Measurements from ENCODE around the gene FEN1.

FEN1 gene

DNA sequence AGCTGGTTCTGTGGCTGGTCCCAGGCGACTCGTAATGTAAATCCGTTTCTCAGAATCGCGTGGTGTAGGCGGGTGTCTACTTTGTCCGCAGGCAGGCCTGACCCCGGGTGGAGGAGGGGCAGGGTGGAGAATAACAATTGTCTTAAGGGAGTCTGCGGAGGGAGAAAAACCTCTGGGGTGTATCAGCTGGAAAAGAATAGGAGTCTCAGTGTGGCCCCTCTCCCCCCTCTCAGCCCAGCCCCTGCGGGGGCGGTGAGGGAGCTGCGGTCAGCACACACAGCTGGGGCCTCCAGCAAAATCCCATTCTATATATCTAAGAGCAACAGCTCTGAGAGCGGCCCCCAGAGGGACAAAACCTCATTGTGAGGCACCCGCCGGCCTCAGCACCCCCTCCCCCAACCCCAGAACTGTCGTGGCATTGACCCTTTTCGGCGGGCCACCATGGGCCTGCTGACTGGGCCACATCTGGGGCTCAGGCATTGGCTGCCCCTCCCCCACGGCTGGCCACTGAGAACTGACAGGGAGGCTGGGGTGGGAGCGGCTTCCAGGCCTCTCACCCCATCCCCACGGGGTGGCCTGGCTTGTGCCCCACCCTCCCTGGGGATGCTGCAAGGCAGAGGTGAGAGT, 43.0 kb upstream of the FEN1 start:
- no peak for TF ChIP-seq EP300 (IDR thresholded peaks at IDR 0.05; ENCODE audit: borderline replicate concordance)
- no peak for TF ChIP-seq TCF12 (IDR thresholded peaks at IDR 0.05; ENCODE audit: low read depth)
- no peak for TF ChIP-seq FOXM1 (IDR thresholded peaks at IDR 0.05; ENCODE audit: borderline replicate concordance, low read depth)
- TF ChIP-seq TAF1 (IDR thresholded peaks at IDR 0.05; ENCODE audit: low read depth): no peak
- no peak for TF ChIP-seq CEBPB (IDR thresholded peaks at IDR 0.05)
- no peak for TF ChIP-seq CREB1 (IDR thresholded peaks at IDR 0.05; ENCODE audit: low read depth)
- no peak for TF ChIP-seq MAX (IDR thresholded peaks at IDR 0.05)
- TF ChIP-seq ZBTB7A (IDR thresholded peaks at IDR 0.05; ENCODE audit: low read depth): no peak
- TF ChIP-seq, protein P1, sequence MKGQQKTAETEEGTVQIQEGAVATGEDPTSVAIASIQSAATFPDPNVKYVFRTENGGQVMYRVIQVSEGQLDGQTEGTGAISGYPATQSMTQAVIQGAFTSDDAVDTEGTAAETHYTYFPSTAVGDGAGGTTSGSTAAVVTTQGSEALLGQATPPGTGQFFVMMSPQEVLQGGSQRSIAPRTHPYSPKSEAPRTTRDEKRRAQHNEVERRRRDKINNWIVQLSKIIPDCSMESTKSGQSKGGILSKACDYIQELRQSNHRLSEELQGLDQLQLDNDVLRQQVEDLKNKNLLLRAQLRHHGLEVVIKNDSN (IDR thresholded peaks at IDR 0.05): no peak
- TF ChIP-seq EGR1 (IDR thresholded peaks at IDR 0.05): no peak
- no peak for TF ChIP-seq TEAD4 (IDR thresholded peaks at IDR 0.05)
- TF ChIP-seq RAD21 (IDR thresholded peaks at IDR 0.05; ENCODE audit: low read depth): no peak
- TF ChIP-seq REST (IDR thresholded peaks at IDR 0.05; ENCODE audit: low read depth): no peak
- no peak for TF ChIP-seq NFIC (IDR thresholded peaks at IDR 0.05)
- no peak for TF ChIP-seq YY1 (IDR thresholded peaks at IDR 0.05; ENCODE audit: low read depth)

DNA sequence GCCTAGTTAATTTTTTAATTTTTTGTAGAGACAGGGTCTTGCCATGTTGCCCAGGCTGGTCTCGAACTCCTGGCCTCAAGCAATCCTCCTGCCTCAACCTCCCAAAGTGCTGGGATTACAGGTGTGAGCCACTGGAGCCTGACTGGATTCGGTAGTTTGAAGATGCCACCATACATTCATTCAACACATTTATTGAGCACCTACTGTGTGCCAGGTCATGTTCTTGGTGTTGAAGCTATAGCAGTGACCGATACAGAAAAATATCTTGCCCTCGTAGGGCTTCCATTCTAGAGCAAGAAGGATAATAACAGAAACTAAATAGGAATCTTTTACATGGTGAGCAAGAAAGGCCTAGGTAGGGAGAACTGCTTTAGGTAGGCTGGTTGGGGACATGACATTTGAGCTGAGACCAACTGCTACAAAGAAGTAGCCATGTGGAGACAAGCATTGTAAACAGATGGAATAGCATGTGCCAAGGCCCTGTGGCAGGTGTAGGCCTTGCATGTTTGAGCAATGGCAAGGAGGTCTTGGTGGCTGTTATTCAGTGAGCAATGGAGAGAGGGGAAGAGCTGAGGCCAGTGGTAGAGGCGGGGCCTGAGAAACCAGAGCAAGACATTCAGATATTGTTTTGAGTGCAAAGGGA, 42.0 kb upstream of the FEN1 start:
- TF ChIP-seq TEAD4 (IDR thresholded peaks at IDR 0.05) (no peak), NFIC (IDR thresholded peaks at IDR 0.05) (no peak), TCF12 (IDR thresholded peaks at IDR 0.05; ENCODE audit: low read depth) (no peak), RAD21 (IDR thresholded peaks at IDR 0.05; ENCODE audit: low read depth) (no peak), ZBTB7A (IDR thresholded peaks at IDR 0.05; ENCODE audit: low read depth) (no peak), CEBPB (IDR thresholded peaks at IDR 0.05) (no peak), TAF1 (IDR thresholded peaks at IDR 0.05; ENCODE audit: low read depth) (no peak)

GRCh38 chr11:61751384-61751783, 41.3 kb upstream of the FEN1 start:
- TF ChIP-seq REST (IDR thresholded peaks at IDR 0.05; ENCODE audit: low read depth): no peak
- no peak for TF ChIP-seq TAF1 (IDR thresholded peaks at IDR 0.05; ENCODE audit: low read depth)
- no peak for TF ChIP-seq EP300 (IDR thresholded peaks at IDR 0.05; ENCODE audit: borderline replicate concordance)
- no peak for TF ChIP-seq TCF12 (IDR thresholded peaks at IDR 0.05; ENCODE audit: low read depth)
- no peak for TF ChIP-seq CEBPB (IDR thresholded peaks at IDR 0.05)
- TF ChIP-seq NFIC (IDR thresholded peaks at IDR 0.05): no peak
- no peak for TF ChIP-seq TEAD4 (IDR thresholded peaks at IDR 0.05)
- TF ChIP-seq YY1 (IDR thresholded peaks at IDR 0.05; ENCODE audit: low read depth): no peak
- TF ChIP-seq FOXM1 (IDR thresholded peaks at IDR 0.05; ENCODE audit: borderline replicate concordance, low read depth): no peak
- no peak for TF ChIP-seq EGR1 (IDR thresholded peaks at IDR 0.05)
- TF ChIP-seq MAX (IDR thresholded peaks at IDR 0.05): no peak
- TF ChIP-seq CREB1 (IDR thresholded peaks at IDR 0.05; ENCODE audit: low read depth): no peak
- no peak for TF ChIP-seq RAD21 (IDR thresholded peaks at IDR 0.05; ENCODE audit: low read depth)
- TF ChIP-seq, protein P1 (IDR thresholded peaks at IDR 0.05): no peak
- TF ChIP-seq ZBTB7A (IDR thresholded peaks at IDR 0.05; ENCODE audit: low read depth): no peak

DNA sequence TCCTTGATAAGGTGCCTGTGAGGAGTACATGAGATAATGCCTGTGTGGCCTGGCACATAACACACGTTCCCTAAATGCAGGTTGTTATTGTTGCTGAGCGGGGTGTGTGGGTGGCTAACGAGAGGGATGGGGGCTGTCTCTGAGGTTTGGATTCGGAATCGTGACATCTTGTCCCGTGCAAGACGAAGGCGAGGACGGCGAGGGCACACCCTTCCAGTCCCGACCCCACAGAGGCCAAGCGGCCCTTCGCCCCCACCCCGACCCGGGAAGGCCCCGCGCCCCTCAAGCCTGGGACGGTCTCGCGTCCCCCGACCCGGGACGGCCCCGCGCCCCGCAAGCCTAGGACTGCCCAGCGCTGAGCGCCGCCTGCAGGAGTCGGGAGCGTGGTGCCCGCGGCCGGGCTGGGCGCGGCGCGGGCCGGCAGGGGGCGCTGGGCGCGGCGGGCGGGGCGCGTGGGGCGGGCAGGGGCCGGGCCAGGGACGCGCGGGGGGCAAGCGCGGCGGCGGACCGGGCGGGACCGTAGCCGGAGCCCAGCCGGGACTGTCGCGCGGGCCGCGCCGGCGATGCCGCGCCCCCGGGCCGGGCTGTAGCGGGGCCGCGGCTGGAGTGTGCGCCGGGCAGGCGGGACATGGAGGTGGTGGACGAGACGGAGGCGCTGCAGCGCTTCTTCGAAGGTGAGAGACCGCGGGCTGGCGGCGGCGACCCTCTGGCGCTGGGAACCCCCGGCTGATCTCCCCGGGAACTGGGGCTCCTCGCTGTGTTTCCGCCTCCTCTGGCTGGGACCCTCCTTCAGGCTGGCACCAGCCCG, 40.4 kb upstream of the FEN1 start, which contains the start of gene MYRF:
TSS of gene MYRF (plus strand) at position 520 of the 808 bp plus-strand sequence. CDS start at position 629, 109 bp downstream.
- no peak for TF ChIP-seq EP300 (IDR thresholded peaks at IDR 0.05; ENCODE audit: borderline replicate concordance)
- TF ChIP-seq ZBTB7A (IDR thresholded peaks at IDR 0.05; ENCODE audit: low read depth): no peak
- TF ChIP-seq TCF12 (IDR thresholded peaks at IDR 0.05; ENCODE audit: low read depth): no peak
- TF ChIP-seq CREB1 (IDR thresholded peaks at IDR 0.05; ENCODE audit: low read depth): no peak
- TF ChIP-seq RAD21 (IDR thresholded peaks at IDR 0.05; ENCODE audit: low read depth): peak; percentile 19; the same call in 1 of the 2 replicates
- TF ChIP-seq FOXM1 (IDR thresholded peaks at IDR 0.05; ENCODE audit: borderline replicate concordance, low read depth): no peak
- no peak for TF ChIP-seq REST (IDR thresholded peaks at IDR 0.05; ENCODE audit: low read depth)
- no peak for TF ChIP-seq TEAD4 (IDR thresholded peaks at IDR 0.05)
- TF ChIP-seq NFIC (IDR thresholded peaks at IDR 0.05): no peak
- TF ChIP-seq, protein P1 (IDR thresholded peaks at IDR 0.05): no peak
- peak; percentile 36; the same call in 1 of the 2 replicates for TF ChIP-seq MAX (IDR thresholded peaks at IDR 0.05)
